ELR (cell line): ENCODE data around the gene CCDC73.
"Not testable (repeated sequence)": the region's sequence is repeated elsewhere in the genome, so short reads cannot be mapped to it uniquely, and the experiment has no call there.

Source experiments
- DNase-seq: peaks from one replicate; pipeline ENCODE4 v3.0.0-alpha.2; 2015; ENCODE audit warnings: low read depth

Gene CCDC73

DNA sequence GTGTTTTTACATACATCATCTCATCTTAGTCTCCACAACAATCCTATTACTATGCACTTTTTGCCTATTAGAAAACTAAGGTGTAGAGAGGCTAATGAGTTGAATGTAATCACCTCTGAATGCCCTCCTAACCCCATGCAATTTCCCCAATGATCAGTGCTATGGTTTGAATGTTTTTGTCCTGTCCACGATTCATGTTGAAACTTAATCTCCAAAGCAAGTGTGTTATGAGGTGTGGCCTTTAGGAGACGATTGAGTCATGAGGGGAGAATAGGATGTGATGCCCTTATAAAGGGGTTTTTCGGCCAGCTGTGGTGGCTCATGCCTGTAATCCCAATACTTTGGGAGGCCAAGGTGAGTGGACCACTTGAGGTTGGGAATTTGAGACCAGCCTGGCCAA is 2.0 kb upstream of the CCDC73 start:
- no peak for DNase-seq

DNA sequence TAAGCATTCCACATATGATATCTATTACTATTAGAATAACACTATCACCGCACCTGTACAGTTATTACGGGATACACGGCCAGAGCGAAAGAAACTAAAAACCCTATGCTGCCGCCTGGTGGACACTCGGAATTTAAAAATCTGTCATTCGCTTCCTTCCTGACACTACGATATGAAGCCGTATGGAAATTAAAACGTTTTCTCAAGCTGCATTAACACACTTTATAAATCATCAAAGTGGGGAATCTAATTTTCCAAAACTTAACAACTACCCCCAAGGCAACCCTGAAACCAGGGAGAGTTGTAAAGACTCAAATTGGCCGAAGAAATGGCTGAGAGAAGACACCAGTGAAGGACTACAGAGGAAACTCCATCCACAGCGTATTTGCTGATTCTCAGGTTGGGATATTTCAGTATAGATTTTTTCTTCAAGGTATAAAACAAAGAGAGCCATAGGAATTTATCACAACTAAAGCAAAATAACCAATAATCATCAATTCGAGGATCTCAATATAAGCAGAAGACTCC is 1.4 kb downstream of the CCDC73 start:
- DNase-seq: peak; percentile 64

GRCh38 chr11:32792111-32792947 is 2.1 kb downstream of the CCDC73 start:
- peak; percentile 33 for DNase-seq

GRCh38 chr11:32790916-32791315 is 3.5 kb downstream of the CCDC73 start:
- no peak for DNase-seq

DNA sequence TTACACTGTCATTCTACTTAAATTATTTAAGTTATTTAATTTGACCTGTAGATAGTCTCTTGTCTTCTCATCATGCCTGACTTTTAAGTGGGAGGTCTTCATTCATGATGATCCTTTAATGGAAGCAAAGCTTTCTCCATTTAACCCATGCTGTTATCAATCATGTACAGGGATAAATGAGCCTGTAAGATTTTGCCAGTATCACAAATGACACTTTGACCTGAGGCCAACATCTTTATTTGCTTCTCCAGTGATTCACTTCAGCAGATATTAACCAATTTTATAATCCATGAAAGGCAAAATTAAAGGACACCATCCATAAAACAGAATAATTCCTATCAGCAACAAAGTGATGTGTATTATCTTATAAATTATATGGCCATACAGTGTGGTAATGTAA is 7.7 kb downstream of the CCDC73 start:
- DNase-seq: no peak

- DNase-seq: no peak
Observed at GRCh38 chr11:32785262-32785661, 9.2 kb downstream of the CCDC73 start.

DNA sequence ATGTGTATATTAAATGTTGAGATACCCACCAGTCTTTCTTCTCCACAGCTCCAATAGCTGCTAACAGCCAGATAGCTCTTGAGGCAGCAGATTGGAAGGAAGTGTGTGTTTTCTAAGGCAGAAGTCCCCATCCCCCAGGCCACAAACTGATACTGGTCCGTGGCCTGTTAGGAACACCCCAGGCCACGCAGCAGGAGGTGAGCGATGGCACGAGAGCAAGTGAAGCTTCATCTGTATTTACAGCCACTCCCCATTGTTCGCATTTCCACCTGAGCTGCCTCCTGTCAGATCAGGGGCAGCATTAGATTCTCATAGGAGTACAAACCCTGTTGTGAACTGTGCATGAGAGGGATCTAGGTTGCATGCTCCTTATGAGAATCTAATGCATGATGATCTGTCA is 12.7 kb downstream of the CCDC73 start:
- DNase-seq: no peak

- not testable (repeated sequence) for DNase-seq
Observed at GRCh38 chr11:32780839-32781238, 13.6 kb downstream of the CCDC73 start.

DNA sequence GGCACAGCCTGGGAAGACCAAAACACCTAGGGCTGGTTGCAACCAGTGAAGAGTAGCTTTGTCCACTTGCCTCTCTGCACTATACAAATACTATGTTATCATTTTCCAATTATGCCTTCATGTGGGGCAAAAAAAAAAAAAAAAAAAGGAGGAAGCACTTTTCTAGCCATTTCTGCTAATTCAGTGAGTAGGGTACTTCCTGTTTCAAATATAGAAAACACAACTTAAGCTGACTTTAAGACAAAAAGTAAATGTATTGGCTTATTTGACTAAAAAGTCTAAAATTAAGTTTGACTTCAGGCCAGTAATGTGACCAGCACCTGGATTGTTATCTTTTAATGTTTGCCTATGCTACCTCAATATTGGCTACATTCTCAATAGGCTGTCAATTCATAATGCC is 15.3 kb downstream of the CCDC73 start:
- DNase-seq: no peak

DNA sequence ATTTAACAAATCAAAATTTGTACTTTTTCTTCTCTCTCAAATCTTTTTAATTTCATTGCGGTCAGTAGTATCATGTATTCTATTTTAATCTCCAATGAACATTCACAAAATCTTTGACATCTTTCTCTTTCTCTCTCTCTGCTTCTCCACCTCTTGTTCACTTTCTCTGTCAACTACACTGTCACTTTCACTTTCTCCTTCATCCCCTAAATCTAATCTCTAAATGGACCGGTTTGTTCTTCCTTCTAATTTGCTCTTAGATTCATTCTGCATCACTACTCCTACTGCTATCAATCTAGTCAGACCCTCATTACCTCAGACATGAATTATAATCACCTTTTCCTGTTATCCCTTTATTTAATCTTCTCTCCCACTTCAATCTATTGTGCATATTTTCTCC is 18.6 kb downstream of the CCDC73 start:
- no peak for DNase-seq

DNA sequence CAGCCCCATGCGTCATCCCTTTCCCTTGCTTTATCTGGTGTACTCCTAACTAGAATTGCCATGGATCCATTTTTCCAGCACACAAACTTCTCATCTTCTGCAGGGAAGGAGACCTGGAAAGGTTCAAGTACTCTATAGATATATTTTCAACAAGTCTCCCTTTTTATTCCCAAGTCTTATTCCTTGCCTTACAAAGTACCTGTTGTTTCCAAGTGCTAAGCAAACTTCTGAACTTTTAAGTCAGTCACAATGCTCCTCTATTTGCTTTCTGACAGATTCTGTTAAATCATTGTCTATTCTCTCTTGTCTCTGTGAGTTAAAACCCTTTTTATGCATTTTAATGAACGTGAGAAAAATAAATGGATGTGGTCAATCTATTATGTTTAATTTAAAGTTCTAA is 20.4 kb downstream of the CCDC73 start:
- no peak for DNase-seq

- no peak for DNase-seq
Observed at GRCh38 chr11:32772731-32773130, 21.7 kb downstream of the CCDC73 start.

DNA sequence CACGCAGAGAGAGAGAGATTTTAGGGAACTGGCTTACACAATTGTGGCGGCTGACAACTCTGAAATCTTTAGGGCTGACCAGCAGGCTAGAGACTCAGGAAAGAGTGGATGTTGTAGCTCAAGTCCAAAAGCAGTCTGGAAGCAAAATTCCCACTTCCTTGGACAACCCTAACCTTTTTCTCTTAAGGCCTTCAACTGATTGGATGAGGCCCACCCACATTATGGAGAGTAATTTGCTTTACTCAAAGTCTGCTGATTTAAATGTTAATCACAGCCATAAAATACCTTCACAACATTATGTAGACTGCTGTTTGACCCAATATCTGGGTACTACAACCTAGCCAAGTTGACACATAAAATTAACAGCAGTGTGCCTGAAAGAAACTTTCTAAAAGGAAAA is 32.7 kb downstream of the CCDC73 start:
- not testable (repeated sequence) for DNase-seq

DNA sequence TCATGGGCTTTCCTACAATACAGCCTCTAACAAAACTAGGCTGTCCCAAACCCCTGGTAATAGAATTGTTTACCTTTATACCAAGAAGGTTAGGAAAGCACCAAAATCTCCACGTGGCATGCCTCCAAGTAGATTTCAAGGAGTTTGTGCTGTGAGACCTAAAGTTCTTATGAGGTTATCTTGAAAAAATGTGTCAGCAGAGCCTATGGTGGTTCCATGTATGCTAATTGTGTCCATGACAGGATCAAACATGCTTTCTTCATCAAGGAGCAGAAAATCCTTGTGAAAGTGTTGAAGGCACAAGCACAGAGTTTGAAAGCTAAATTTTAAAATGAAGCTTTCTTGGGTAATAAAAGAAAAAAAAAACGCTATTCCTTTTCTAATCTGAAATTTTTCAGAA is 36.2 kb downstream of the CCDC73 start:
- no peak for DNase-seq

DNA sequence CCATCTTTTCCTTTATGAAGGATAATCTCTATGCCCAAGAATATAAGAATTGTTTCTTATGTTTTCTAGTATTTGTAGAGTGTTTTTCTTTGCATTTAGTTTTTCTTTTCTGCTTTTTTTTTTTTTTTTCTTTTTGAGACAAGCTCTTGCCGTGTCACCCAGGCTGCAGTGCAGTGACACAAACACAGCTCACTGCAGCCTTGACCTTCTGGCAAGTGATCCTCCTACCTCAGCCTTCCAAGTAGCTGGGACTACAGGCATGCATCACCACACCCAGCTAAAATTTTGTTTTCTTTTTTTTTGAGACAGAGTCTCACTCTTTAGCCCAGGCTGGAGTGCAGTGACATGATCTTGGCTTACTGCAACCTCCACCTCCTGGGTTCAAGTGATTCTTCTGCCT is 41.3 kb downstream of the CCDC73 start:
- DNase-seq: not testable (repeated sequence)

DNA sequence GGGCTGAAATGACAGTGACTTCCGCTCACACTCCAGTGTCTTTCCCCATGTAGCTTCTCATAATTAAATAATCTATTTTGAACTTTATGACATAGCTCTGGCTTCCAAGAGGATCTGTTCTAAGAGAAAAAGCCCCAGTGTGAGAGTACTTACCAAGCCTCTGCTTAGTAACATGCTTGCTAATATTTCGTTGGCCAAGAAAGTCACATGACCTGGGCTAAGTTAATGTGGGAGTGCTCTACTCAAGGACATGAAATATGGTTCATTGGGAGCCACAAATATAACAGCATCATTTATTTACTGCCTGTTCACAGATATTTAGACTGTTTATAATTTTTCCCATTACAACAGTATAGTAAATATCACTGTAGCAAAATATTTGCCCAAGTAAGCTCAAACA is 42.5 kb downstream of the CCDC73 start:
- no peak for DNase-seq

DNA sequence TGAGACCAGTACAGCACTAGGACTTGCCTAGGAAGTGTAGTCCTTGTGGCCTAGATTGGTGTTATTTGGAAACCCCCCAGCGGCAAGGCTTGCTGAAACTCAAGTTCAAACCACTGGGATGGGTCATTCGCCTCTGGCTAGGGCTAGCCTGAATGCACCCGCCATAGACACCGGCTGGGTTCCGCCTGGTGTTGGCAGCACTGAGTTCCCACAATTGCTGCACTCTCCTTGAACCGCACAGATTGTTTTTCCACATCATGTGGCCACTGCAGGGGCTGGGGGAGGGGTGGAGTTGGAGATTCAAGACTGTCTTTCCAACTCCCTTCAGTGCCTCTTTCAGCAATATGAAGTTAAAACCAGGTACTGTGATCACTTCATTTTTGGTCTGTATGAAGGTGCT is 43.1 kb downstream of the CCDC73 start:
- DNase-seq: no peak

GRCh38 chr11:32729976-32730375 is 64.5 kb downstream of the CCDC73 start:
- DNase-seq: peak; percentile 16

GRCh38 chr11:32723332-32723731 is 71.1 kb downstream of the CCDC73 start:
- no peak for DNase-seq

DNA sequence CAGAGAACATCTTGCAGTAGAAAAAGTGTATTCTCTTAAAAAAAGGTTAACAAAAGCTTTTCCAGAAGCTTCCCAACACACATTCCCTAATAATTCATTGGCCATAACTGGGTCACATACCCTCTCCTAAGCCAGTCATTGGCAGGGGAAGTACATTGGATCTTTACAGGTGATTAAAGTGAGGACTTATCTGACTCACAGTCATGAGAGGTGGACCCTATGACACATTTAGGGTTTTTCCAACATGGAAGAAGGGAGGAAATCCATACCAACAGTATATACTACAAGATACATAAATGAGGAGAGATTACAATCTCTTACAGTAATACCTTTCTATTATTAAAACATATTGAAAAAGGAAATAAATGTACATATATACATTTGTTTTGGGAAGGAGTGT is 72.2 kb downstream of the CCDC73 start:
- DNase-seq: peak; percentile 30

GRCh38 chr11:32713496-32713895 is 81.0 kb downstream of the CCDC73 start:
- DNase-seq: peak; percentile 49

DNA sequence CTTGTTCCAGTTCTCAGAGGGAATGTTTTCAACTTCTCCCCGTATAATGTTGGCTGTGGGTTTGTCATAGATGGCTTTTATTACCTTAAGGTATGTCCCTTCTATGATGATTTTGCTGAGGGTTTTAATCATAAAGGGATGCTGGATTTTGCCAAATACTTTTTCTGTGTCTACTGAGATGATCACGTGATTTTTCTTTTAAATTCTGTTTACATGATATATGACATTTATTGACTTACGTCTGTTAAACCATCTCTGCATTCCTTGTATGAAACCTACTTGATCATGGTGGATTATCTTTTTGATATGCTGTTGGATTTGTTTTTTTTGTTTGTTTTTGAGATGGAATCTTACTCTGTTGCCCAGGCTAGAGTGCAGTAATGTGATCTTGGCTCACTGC is 85.5 kb downstream of the CCDC73 start:
- DNase-seq: not testable (repeated sequence)

DNA sequence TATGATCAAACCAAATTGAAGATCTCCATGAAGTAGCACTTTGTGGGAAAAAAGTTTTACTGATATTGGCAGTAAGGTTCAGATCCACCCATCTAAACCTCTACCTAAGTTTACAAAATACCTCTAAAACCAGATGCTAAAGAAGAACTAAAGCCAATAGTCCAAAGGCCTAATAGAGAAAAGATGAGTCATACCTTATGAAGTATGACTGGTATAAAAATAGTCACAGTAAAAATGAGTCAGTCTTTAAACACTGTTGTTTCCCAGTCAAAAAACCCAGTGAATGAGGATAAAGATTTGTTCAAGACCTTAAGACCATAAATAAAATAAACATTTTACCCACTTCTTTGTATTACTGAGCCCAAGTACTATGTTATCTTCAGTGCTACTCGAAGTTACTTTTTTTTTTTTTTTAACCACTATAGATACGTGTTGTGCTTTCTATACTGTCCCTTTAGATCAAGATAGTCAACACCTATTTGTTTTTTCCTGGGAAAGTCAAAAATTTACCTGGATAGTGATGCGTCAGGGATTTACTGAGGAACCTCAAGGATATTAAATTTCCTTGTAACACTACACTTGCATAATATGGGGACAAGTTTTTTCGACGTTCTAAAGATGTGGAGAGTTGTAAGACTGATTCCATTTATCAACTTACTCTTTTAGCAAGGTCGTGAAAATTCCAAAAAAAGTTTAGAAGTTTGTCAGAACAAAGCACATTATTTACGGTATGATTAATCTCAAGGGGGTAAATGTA is 87.3 kb downstream of the CCDC73 start:
- DNase-seq: peak; percentile 91
